Left ventricle myocardium inferior (tissue), 1 donor: ENCODE measurements around the gene NEAT1. TPM values are rescaled to one million over a fixed set of nuclear protein-coding genes. Genes with fewer than 3 reads are reported as not detected.
A peak's percentile ranks its signal among the peaks of the same experiment; 100 is the strongest.

Source experiments
- DNase-seq: peaks from one replicate; pipeline ENCODE4 v3.0.0-alpha.2; 2020
- H3K27ac ChIP-seq: fragments of 200-600 bp; replicated peaks from 2 replicates; pipeline ENCODE4 v1.8.0; 2021
- H3K27me3 ChIP-seq: fragments of 200-600 bp; 2 replicates; pipeline ENCODE4 v1.8.0; 2021; ENCODE audit warnings: low read depth
- H3K36me3 ChIP-seq: fragments of 200-600 bp; 2 replicates; pipeline ENCODE4 v1.8.0; 2021
- H3K4me1 ChIP-seq: fragments of 200-600 bp; 2 replicates; pipeline ENCODE4 v1.8.0; 2021
- H3K4me3 ChIP-seq: fragments of 200-600 bp; 2 replicates; pipeline ENCODE4 v1.8.0; 2021; ENCODE audit warnings: mild to moderate bottlenecking, moderate library complexity
- H3K9me3 ChIP-seq: fragments of 200-600 bp; replicated peaks from 2 replicates; pipeline ENCODE4 v1.8.0; 2021
- intact Hi-C: fragments of 100-400 bp; cut with micrococcal nuclease; formaldehyde crosslinking; loops from one replicate; pipeline ENCODE4 v1.11.0; 2022
- total RNA-seq: library from RNA; stranded (reverse); fragmentation: NEBNext Ultra II Directional; extraction: Animal tissue kit (Norgen Biotek cat#: 25700); gene quantifications from one replicate; pipeline ENCODE4 v1.2.1, GENCODE V29; 2021
- TF ChIP-seq, protein P1 (sequence below): fragments of 200-600 bp; IDR thresholded peaks from 2 replicates; pipeline ENCODE4 v1.8.0; 2021; ENCODE audit warnings: antibody characterized with exemption, mild to moderate bottlenecking, borderline replicate concordance
- donor health status: DM: no; HTN: yes; CAD: no; lungs with severe emphysema.

Gene NEAT1
- total RNA-seq, 1 donor from 2014 or later = 405 TPM

DNA sequence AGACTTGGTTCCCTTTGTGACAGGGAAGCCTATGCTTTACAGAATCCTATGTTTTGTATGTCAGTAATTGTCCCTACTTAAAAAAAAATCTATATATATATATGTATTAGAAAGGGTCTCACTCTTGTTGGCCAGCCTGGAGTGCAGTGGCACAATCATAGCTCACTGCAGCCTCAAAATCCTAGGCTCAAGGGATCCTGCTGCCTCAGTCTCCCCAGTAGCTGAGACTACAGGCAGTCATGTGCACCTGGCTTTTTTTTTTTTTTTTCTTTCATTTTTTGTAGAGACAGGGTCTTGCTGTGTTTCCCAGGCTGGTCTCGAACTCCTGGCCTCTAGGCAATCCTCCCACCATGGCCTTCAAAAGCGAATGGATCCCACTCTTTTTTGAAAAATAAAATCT is 2.1 kb upstream of the NEAT1 start:
- TF ChIP-seq, protein P1, sequence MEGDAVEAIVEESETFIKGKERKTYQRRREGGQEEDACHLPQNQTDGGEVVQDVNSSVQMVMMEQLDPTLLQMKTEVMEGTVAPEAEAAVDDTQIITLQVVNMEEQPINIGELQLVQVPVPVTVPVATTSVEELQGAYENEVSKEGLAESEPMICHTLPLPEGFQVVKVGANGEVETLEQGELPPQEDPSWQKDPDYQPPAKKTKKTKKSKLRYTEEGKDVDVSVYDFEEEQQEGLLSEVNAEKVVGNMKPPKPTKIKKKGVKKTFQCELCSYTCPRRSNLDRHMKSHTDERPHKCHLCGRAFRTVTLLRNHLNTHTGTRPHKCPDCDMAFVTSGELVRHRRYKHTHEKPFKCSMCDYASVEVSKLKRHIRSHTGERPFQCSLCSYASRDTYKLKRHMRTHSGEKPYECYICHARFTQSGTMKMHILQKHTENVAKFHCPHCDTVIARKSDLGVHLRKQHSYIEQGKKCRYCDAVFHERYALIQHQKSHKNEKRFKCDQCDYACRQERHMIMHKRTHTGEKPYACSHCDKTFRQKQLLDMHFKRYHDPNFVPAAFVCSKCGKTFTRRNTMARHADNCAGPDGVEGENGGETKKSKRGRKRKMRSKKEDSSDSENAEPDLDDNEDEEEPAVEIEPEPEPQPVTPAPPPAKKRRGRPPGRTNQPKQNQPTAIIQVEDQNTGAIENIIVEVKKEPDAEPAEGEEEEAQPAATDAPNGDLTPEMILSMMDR = no peak
- intact Hi-C loops = loop anchor here (5.0 kb wide), 1 partner anchor 82 kb away; no protein-coding TSS in a partner anchor
- H3K27me3 ChIP-seq = no peaks in the 10 kb centered on the region
- H3K9me3 ChIP-seq = no peaks in the 10 kb centered on the region
- peak overlapping the region; percentile 100 for H3K27ac ChIP-seq
- no peak for DNase-seq
- H3K4me1 ChIP-seq = peaks cover 89% of the 10 kb centered on the region
- peaks cover 26% of the 10 kb centered on the region for H3K36me3 ChIP-seq
- peak overlapping the region; percentile 80 for H3K4me3 ChIP-seq

GRCh38 chr11:65420979-65421793 is 1.4 kb upstream of the NEAT1 start:
- peak overlapping the region; percentile 80 for H3K4me3 ChIP-seq
- peak; percentile 92 for DNase-seq
- no peaks in the 10 kb centered on the region for H3K27me3 ChIP-seq
- H3K4me1 ChIP-seq = peaks cover 87% of the 10 kb centered on the region
- peak overlapping the region; percentile 100 for H3K27ac ChIP-seq
- no peaks in the 10 kb centered on the region for H3K9me3 ChIP-seq
- TF ChIP-seq, protein P1 = no peak
- peaks cover 33% of the 10 kb centered on the region for H3K36me3 ChIP-seq
- intact Hi-C loops = loop anchor here (5.0 kb wide), 1 partner anchor 81 kb away; no protein-coding TSS in a partner anchor

- peak; percentile 99 for DNase-seq
- H3K27me3 ChIP-seq = no peaks in the 10 kb centered on the region
- peak overlapping the region; percentile 80 for H3K4me3 ChIP-seq
- peaks cover 41% of the 10 kb centered on the region for H3K36me3 ChIP-seq
- no peaks in the 10 kb centered on the region for H3K9me3 ChIP-seq
- TF ChIP-seq, protein P1 = no peak
- peaks cover 87% of the 10 kb centered on the region for H3K4me1 ChIP-seq
- H3K27ac ChIP-seq = peak overlapping the region; percentile 100
- intact Hi-C loops = loop anchor here (5.0 kb wide), 1 partner anchor 80 kb away; no protein-coding TSS in a partner anchor
Observed at GRCh38 chr11:65421794-65422632, 585 bp upstream of the NEAT1 start.

- intact Hi-C loops = loop anchor here (5.0 kb wide), 1 partner anchor 79 kb away; no protein-coding TSS in a partner anchor
- TF ChIP-seq, protein P1 = no peak
- Histone ChIP-seq H3K9me3 (no peaks in the 10 kb centered on the region), H3K4me3 (peak overlapping the region; percentile 80), H3K27me3 (no peaks in the 10 kb centered on the region), H3K36me3 (peaks cover 56% of the 10 kb centered on the region), H3K27ac (peak overlapping the region; percentile 100), H3K4me1 (peaks cover 87% of the 10 kb centered on the region)
- peak; percentile 20 for DNase-seq
Observed at GRCh38 chr11:65423516-65424204, 1.1 kb downstream of the NEAT1 start.
